Raji (cell line): Measurements from ENCODE around the gene SLC6A6.

Source experiments
- POLR2A ChIP-seq: IDR thresholded peaks from 2 replicates; pipeline ENCODE4 v1.6.1; 2011; ENCODE audit warnings: low read depth, low read length, control low read depth; ENCODE audit not compliant: insufficient read depth

Gene SLC6A6

DNA sequence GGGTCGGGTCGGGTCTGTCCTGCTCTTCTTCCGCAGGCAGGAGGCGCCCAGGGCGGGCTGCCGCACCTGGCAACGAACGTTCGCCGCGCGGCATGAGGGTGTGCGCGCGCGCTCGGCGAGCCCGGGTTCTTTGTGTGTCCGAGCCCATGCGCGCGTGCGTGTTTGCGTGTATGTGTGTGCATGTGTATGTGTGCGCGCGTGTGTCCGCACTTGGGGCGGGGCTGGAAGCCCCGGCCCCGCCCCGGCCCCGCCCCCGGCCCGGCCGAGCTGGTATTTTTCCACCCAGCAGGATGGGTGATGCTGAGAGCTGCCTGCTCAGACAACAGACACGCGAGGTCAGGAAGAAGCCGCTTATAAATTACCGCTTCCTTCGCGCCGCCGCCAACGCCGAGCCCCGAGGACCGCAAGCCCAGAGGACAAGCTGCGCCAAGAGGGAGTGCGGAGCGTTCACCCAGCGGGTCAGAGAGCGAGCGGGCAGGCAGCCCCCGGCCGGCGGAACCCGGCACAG is at the start of gene SLC6A6:
Gene SLC6A6, plus strand, starts transcription at position 303 of the 508 bp plus-strand sequence. CDS start 41,029 bp downstream, outside the sequence.
- TF ChIP-seq POLR2A, result peak; percentile 85

DNA sequence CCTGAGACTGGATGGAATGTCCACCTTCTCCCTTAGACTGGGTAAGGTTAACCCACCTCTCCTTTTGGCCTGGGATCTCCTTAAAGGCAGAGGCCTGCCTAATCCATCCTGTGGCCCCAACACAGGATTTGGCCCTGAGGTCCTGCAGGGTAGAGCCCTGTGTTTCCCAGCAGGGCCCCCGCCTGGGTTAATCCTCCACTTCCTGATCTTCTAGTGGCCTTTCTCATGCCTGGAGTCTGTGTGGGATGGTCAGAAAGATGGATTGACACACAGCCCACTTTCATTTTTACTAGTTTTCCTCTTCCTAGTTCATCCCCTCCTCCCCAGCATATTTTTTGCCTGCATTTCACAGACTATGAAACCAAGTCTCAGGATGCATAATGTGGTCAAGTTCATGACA is 48.9 kb upstream of the SLC6A6 start:
- no peak for TF ChIP-seq POLR2A

DNA sequence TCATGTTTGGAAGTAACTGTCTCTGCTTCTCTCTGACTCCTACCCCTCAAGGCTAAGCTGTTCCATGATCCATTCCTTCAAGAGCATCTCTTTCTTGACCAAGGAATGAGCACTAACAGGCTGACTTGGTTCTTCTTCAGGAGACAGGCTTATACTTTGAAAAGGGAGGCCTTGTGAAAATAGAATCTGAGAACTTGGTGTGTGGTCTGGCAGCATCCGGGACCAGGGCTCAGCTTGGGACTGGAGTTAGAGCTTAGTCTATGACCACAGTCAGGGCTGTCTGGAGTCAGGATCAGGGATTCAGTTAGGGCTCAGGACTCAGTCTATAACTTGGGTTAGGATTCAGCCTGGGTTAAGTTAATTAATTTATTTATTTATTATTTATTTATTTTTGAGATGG is 44.9 kb upstream of the SLC6A6 start:
- TF ChIP-seq POLR2A, result no peak

DNA sequence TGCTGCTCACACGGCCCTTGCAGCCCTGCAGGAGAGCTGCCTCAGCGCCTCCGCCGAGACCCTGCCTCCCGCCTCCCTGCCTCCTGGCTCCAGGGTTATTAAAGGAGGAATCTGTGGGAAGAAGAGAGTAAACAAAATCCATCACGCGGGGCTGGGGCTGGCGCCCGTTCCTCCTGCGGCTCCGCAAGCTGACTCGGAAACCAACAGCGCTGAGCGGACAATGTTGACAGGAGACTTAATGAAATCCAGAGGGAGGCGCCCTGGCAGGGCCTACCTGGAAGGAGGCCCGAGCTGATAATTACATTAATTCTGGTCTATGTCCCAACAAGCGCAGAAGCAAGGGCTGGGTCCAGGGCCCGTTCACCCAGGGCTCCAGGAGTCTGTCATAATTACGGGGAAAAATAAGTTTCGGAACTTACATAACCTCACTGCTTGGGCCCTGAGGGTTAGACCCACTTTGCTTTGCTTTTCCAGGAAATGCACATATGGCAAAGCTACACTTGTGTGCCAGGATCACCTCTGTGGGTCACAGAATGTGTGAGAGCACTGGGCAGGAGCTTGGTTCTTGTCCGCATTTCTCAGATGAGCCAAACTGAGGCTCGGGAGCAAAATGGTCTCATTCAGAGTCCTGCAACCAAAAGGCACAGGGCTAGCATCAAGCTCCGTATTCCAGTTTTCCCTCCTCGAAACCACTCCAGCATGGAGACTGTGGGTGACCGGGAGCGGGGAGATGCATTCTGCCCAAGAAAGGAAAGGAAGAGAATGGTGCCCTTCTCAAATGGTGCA is 43.8 kb upstream of the SLC6A6 start:
- no peak for TF ChIP-seq POLR2A

DNA sequence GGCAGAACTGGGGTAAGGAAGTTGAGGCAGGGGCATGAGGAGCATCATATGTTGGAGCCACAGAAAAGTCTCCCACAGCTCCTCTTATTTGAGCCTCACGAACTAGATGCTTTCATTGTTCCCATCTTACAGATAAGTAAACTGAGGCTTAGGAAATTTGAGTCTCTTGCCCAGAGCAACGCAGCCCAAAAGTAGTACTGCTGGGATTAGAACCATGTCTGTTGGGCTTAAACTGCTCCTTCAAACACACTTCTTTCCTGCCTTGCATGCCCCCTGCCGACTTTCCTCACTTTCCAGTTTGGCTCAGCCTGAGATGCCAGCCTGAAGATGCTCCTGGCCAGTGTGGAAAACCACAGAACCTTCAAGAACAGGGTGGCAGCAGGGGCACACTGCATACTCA is 43.1 kb upstream of the SLC6A6 start:
- TF ChIP-seq POLR2A, result no peak

DNA sequence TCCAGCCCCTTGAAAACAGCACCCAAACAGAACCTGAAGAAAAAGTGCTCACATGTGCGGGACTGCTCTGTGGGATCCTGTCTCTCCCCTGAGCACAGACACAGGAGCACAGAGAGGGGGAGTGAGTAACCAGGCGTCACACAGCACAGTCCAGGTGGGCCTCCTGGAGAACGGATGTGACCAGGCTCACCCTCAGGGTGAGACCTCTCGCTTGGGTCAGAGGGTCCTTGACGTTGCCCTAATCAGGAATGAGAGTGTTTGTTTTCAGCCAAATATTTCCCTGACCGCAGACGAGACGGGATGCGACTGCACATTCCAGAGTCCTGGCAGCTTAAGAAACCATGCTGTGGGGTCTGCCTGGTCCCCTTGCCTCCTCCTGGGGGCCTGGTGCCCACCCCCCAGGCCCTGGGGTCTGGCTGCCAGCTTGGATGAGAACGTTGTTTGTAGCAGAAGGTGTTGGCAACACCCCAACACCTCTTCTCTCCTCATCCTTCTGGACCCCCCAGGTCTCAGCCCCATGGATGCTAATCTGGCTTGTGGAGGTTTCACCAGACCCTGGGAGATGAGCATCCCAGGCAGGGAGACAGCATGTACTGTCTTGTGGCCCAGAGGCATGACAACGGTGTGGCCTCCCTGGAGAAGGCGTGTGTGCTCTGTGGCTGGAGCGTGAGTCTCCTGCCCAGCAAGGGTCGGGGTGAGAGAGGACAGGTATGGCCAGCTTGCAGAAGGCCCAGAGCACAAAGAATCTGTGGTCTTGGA is 42.1 kb upstream of the SLC6A6 start:
- no peak for TF ChIP-seq POLR2A

DNA sequence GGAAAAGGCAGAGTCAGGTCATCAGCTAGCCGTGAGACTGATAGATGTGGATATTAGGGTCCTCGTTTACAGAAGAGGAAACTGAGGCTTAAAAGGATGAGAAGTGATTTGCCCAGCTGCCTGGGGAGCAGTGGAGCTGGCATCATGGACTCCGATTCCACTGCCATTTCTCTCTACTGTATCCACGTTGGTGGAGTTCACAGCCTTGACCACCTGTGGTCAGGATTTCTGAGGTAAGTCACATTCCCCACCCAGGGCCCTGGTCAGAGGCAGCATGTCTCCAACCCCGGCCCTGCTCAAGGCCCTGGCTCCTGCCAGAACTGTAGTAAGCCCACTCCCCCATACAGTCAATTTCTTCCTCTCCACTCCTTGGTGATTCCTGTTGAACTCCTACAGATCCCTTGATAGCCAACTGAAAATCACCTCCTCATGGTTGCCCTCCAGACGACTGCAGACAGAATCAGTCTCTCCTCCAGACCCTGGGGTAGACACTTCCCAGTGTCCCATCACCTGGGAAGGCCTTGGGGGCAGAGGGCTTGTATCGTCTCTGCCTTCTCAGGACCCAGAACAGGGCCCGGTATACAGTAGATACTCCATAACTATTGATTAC is 41.2 kb upstream of the SLC6A6 start:
- no peak for TF ChIP-seq POLR2A

DNA sequence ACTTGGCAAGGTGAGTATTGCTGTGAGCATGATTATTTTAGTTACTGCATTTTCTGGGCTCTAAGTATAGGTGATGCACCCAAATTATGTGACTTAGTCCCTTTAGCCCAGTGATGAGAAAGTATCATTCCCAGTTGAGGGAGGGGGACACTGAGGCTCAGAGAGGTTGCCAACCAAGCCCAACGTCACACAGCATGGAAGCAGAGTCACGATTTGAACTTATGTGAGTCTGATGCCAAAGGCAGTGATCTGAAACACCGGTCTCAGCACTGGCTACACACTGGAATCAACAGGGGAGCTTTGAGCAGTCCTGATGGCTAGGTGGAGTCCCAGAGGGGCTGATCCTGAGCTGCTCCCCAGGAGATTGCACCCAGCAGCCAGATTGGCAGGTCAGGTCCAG is 39.5 kb upstream of the SLC6A6 start:
- TF ChIP-seq POLR2A, result no peak

DNA sequence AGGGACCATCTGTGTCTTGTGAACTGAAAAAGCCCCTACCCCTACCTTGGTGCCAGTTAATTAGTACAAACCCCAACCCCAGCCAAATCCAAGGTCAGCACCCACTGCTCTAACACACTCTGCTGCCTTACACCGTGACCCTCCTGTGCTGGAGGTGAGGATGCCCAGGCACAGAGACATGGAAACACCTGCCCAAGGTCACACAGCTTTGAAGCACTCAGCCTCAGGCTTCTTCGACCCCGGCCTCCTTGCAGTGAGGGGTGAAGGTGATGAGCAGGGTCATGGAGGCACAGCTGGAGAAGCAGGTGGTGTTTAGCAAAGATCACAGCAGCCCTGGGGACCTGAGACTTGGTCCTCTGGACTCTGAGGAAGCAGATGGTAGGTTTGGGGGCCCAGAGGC is 39.0 kb upstream of the SLC6A6 start:
- no peak for TF ChIP-seq POLR2A

DNA sequence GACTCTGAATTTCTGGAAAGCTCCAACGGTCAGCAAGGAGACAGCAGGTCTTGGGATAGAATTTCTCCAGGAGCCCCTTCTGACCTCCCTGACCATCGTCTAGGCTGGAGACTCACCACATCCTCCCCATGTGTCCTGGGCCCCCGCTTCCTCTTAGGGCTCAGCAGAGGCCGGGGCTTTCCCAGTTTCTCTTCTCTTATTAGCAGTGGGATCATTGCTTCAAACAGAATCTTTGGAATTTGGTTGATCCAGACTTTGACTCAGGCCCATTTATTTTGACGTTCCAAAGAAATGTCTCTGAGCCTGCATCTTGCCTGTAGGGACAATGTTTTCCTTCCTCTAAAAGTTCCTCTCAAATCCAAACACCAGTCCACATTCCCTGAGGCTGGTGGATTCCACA is 38.4 kb upstream of the SLC6A6 start:
- TF ChIP-seq POLR2A, result no peak

DNA sequence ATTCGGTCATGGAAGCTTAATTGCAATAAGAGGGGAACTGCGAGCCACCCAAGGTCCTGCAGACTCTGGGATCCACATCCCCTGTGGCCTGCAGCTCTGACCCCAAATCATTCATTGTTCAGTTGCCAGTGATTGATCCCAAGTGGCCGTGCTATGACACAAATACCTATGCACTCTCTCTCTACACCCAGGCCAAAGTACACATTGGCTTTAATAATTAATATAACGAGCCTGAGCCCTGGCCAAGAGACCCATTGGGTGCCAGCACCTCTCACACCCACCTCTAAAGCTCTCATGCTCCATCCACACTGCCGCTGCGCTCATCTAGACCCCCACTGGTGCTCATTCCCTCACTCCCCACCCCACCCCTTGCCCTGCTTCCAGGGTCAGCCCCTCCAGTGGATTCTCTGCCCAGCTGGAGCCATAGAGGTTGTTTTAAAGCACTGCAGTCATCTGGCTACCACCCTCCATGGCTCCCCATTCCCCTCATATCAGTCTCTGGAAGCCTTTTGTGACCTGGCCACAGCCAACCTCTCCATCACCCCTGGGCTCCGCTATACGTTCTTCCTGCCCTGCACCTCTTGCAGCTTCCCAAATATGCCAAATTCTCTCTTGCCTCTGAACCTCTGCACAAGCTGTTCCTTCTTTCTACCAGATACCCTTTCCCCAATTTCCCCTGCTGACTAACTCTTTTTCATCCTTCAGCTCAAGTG is 37.7 kb upstream of the SLC6A6 start:
- no peak for TF ChIP-seq POLR2A

DNA sequence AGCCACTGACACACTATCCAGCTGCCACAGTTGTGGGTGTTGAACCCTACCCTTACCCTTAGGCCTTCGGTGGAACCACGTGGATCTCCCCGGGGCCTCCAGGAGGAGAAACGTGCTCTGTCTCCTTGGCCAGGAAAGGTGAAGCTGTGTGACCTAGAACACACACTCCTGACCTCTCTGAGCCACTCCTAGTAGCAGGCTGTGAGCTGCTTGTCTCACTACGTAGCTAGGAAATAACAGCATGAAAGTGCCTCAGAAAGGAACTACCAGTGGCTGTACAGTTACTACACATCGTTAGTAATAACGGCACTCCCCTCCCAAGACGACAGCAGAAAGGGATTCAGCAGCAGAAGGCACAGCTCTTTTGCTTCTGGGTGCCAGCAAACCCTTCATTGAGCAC is 36.2 kb upstream of the SLC6A6 start:
- no peak for TF ChIP-seq POLR2A

DNA sequence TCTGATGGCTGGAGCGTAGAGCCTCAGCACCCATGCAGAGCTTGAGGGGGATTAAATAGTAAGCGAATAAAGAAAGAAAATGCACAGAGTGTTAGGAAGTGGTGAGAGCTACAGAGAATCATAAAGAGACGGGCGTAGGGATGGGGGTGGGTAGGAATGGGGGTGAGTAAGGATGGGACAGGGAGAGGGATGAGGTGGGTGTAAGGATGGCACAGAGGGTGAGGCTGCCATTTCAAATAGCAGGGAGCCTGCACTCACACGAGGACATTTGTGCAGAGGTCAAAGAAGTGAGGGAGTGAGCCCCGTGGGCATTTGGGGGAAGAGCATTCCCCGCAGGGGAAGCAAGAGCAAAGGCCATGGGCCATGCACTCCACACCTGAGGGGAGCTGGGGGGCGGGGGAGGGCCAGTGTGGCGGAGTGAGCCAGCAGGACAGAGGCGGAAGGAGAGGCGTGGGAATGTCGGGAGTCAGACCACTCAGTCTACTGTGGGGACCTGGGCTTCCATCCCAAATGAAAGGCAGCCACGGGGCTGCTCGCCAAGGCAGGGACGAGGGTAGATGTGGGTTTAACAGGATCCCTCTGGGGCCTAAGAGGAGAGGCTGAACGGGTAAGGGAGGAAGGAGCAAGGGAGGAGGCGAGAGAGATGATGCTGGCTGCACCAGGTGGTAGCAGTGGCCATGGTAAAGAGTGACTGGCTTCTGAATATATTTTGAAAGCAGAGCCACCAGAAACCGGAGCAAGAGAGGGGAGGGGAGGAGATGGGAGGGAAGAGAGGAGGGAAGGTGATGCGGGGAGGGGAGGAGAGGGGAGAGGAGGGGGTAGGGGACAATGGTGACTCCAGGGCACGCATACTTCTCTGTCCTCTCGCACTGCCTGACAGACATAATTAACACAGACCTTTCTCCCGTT is 35.2 kb upstream of the SLC6A6 start:
- no peak for TF ChIP-seq POLR2A

DNA sequence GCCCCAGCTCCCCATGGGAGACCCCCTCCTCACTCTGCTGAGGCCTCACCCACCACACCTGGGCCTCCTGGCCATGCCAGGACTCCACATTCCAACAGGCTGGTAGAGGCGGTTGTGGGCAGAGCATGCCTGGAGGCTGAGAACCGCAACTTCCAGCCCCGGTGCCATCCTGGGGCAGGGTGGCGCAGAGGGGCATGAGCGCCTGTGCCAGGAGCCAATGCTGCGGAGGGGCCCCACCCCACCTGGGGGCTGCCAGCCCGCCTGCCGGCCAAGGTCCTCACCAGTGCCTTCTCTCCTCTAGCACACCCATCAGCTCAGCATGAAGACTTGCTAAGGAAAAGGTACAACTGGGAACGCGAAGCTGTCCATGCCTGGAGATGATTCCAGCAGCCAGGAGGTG is 34.3 kb upstream of the SLC6A6 start:
- TF ChIP-seq POLR2A, result no peak
